ENCODE data around the gene LHFPL3. TPM values are rescaled to one million over a fixed set of nuclear protein-coding genes. Genes with fewer than 3 reads are reported as not detected.
"Not testable (repeated sequence)": the region's sequence is repeated elsewhere in the genome, so short reads cannot be mapped to it uniquely, and the experiment has no call there.

Gene LHFPL3
- total RNA-seq, 1 donor from 2014 or later: 0.30 TPM

DNA sequence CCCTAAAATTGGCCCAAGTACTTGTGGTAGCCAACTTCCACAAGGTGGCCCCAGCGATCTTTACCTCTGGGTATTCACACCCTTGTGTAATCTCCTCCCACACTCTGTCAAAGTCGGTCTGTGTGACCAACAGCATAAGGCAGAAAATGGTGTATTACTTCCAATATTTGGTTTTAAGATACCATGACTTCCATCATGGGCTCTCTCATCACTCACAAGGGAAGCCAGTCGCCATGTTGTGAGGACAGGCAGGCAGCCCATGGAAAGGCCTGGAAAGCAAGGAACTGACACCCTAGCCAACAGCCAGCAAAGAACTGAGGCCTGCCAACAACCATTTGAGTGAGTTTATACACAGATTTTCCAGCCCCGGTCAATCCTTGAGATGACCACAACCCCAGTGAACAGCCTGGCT is 594.6 kb downstream of the LHFPL3 start:
- H3K27ac Mint-ChIP-seq: peak overlapping the region; percentile 74
- no peak overlapping the region for H3K9ac ChIP-seq
- peak; percentile 86 for DNase-seq (ENCODE audit: low spot score)

DNA sequence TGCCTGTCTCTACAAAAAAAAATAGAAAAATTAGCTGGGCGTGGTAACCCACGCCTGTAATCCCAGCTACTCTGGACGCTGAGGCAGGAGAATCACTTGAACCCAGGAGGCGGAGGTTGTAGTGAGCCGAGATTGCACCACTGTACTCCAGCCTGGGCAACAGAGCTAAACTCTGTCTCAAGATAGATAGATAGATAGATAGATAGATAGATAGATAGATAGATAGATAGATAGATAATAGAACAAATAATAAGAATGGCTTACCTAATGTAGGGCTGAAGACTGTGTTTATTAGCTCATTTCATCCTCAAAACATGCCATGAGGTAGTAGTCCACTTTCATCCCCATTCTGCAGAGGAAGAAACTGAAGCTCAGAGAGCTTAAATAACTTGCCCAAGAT is 597.8 kb downstream of the LHFPL3 start:
- not testable (repeated sequence) for H3K9ac ChIP-seq; H4K20me1 ChIP-seq (ENCODE audit: low read depth); H2AFZ ChIP-seq (replicated peaks); H3K27ac ChIP-seq; H3K4me1 ChIP-seq; H3K27me3 Mint-ChIP-seq (ENCODE audit: insufficient read depth, low read depth); H3K4me2 ChIP-seq; H3K27me3 ChIP-seq; H3K79me2 ChIP-seq (ENCODE audit: low read depth); H3K36me3 Mint-ChIP-seq; DNase-seq (ENCODE audit: low spot score); H3F3A ChIP-seq (ENCODE audit: low read depth); H3K9me3 Mint-ChIP-seq; H3K4me3 ChIP-seq; H3K36me3 ChIP-seq; H3K4me3 Mint-ChIP-seq; H3K9me3 ChIP-seq (ENCODE audit: low read depth)
- Mint-ChIP-seq H3K4me1 (peaks cover 71% of the 10 kb centered on the region), H3K27ac (peak overlapping the region; percentile 42)

More for the DNA sequence above, 594.6 kb downstream of the LHFPL3 start:
- Mint-ChIP-seq H3K4me3 (peak overlapping the region; percentile 15), H3K27me3 (ENCODE audit: insufficient read depth, low read depth) (peaks cover 2% of the 10 kb centered on the region), H3K9me3 (no peaks in the 10 kb centered on the region), H3K4me1 (peaks cover 57% of the 10 kb centered on the region), H3K36me3 (no peaks in the 10 kb centered on the region)
- H3K36me3 ChIP-seq: no peaks in the 10 kb centered on the region
- H4K20me1 ChIP-seq (ENCODE audit: low read depth): no peaks in the 10 kb centered on the region
- no peak overlapping the region for H3K4me3 ChIP-seq
- no peak overlapping the region for H3K4me2 ChIP-seq
- no peaks in the 10 kb centered on the region for H3K4me1 ChIP-seq
- peak overlapping the region; percentile 7 for H2AFZ ChIP-seq (replicated peaks)
- TF ChIP-seq, protein P1, sequence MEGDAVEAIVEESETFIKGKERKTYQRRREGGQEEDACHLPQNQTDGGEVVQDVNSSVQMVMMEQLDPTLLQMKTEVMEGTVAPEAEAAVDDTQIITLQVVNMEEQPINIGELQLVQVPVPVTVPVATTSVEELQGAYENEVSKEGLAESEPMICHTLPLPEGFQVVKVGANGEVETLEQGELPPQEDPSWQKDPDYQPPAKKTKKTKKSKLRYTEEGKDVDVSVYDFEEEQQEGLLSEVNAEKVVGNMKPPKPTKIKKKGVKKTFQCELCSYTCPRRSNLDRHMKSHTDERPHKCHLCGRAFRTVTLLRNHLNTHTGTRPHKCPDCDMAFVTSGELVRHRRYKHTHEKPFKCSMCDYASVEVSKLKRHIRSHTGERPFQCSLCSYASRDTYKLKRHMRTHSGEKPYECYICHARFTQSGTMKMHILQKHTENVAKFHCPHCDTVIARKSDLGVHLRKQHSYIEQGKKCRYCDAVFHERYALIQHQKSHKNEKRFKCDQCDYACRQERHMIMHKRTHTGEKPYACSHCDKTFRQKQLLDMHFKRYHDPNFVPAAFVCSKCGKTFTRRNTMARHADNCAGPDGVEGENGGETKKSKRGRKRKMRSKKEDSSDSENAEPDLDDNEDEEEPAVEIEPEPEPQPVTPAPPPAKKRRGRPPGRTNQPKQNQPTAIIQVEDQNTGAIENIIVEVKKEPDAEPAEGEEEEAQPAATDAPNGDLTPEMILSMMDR (IDR thresholded peaks at IDR 0.05): peak; percentile 77
- no peak for TF ChIP-seq EZH2 (IDR thresholded peaks at IDR 0.05)
- H3K27me3 ChIP-seq: no peaks in the 10 kb centered on the region
- no peaks in the 10 kb centered on the region for H3K9me3 ChIP-seq (ENCODE audit: low read depth)
- no peaks in the 10 kb centered on the region for H3K79me2 ChIP-seq (ENCODE audit: low read depth)
- H3K27ac ChIP-seq: no peak overlapping the region
- no peaks in the 10 kb centered on the region for H3F3A ChIP-seq (ENCODE audit: low read depth)

DNA sequence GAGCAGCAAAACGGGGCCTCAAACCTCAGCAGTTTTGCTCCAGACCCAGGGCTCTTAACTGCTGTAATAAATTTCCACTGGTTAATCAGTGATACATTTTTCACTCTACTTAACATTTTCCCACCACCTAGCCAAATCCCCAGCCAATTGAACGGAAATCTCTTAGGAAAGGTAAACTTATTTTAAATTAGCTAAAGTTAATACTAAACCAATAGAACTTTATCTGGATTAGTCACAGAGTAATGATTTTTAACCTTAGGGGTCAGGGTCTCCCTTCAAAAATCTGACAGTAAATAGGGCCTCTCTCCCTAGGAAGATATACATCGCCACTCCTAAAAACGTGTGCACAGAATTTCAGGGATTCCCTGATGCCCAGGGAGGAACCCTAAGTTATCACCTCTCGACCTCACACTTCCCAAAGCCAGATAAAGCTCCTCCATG is 598.2 kb downstream of the LHFPL3 start:
- no peak overlapping the region for H3K4me3 Mint-ChIP-seq
- H3K27ac Mint-ChIP-seq: peak overlapping the region; percentile 42

DNA sequence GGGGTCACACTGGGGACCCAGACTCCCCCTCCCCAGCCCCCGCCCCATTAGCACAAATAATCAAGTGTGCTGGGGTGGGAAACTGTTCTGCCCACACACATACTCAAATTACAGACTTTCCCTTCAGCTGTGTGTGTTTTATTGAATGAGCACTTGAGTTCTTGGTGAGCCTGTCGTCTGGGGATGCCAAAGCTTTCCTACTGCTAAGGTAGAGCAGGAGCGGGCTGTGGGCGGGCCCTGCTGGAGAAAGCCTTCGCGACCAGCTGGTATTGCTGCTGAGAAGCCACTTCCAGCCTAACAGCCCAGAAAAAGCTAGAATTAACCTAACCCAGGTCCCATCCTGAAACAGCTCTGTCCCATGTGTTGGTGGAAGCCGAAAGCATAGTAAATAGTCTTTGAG is 598.7 kb downstream of the LHFPL3 start:
- TF ChIP-seq, protein P1 (IDR thresholded peaks at IDR 0.05): no peak
- no peak for TF ChIP-seq EZH2 (IDR thresholded peaks at IDR 0.05)
- no peak for TF ChIP-seq EZH2phosphoT487 (IDR thresholded peaks at IDR 0.05)
- no peaks in the 10 kb centered on the region for H3K27me3 ChIP-seq
- peak overlapping the region; percentile 42 for H3K27ac Mint-ChIP-seq

More for the DNA sequence above, 598.2 kb downstream of the LHFPL3 start:
- Histone ChIP-seq H3K27ac (no peak overlapping the region), H3K9ac (no peak overlapping the region), H2AFZ (replicated peaks) (no peak overlapping the region), H3K9me3 (ENCODE audit: low read depth) (no peaks in the 10 kb centered on the region), H3K27me3 (no peaks in the 10 kb centered on the region), H3K4me2 (no peak overlapping the region), H3K4me1 (peaks cover 5% of the 10 kb centered on the region), H3F3A (ENCODE audit: low read depth) (peaks cover 10% of the 10 kb centered on the region), H3K36me3 (no peaks in the 10 kb centered on the region), H3K79me2 (ENCODE audit: low read depth) (no peaks in the 10 kb centered on the region), H4K20me1 (ENCODE audit: low read depth) (no peaks in the 10 kb centered on the region), H3K4me3 (no peak overlapping the region)
- Mint-ChIP-seq H3K4me1 (peaks cover 73% of the 10 kb centered on the region), H3K9me3 (peaks cover 3% of the 10 kb centered on the region), H3K27me3 (ENCODE audit: insufficient read depth, low read depth) (peaks cover 2% of the 10 kb centered on the region), H3K36me3 (no peaks in the 10 kb centered on the region)
- TF ChIP-seq EZH2phosphoT487 (IDR thresholded peaks at IDR 0.05): no peak
- no peak for TF ChIP-seq EZH2 (IDR thresholded peaks at IDR 0.05)
- TF ChIP-seq, protein P1 (IDR thresholded peaks at IDR 0.05): no peak
- DNase-seq (ENCODE audit: low spot score): no peak

More for the DNA sequence above, 598.7 kb downstream of the LHFPL3 start:
- peaks cover 15% of the 10 kb centered on the region for H3F3A ChIP-seq (ENCODE audit: low read depth)
- H4K20me1 ChIP-seq (ENCODE audit: low read depth): no peaks in the 10 kb centered on the region
- H3K79me2 ChIP-seq (ENCODE audit: low read depth): no peaks in the 10 kb centered on the region
- peaks cover 5% of the 10 kb centered on the region for H3K4me1 ChIP-seq
- Mint-ChIP-seq H3K27me3 (ENCODE audit: insufficient read depth, low read depth) (peaks cover 2% of the 10 kb centered on the region), H3K36me3 (no peaks in the 10 kb centered on the region), H3K9me3 (peaks cover 3% of the 10 kb centered on the region), H3K4me1 (peaks cover 76% of the 10 kb centered on the region), H3K4me3 (no peak overlapping the region)
- H3K36me3 ChIP-seq: no peaks in the 10 kb centered on the region
- no peaks in the 10 kb centered on the region for H3K9me3 ChIP-seq (ENCODE audit: low read depth)
- no peak overlapping the region for H3K27ac ChIP-seq
- H3K9ac ChIP-seq: no peak overlapping the region
- peak overlapping the region; percentile 42 for H2AFZ ChIP-seq (replicated peaks)
- H3K4me3 ChIP-seq: no peak overlapping the region
- DNase-seq (ENCODE audit: low spot score): peak; percentile 20
- H3K4me2 ChIP-seq: peak overlapping the region; percentile 13
